ACC112 (cell line): Measurements from ENCODE around the gene HTRA3.

ENCODE experiments used
- H2AFZ ChIP-seq: fragments of 200-600 bp; sonication (generic); one replicate; pipeline ENCODE4 v1.6.0; 2017; ENCODE audit warnings: antibody characterized with exemption, low read length; ENCODE audit not compliant: unreplicated experiment
- H3K27ac ChIP-seq: fragments of 200-600 bp; sonication (generic); 2 replicates; pipeline ENCODE4 v1.5.1; 2014; ENCODE audit warnings: low read depth, mild to moderate bottlenecking, antibody characterized with exemption, low read length, moderate library complexity
- H3K27me3 ChIP-seq: fragments of 200-600 bp; sonication (generic); 2 replicates; pipeline ENCODE4 v1.6.1; 2014; ENCODE audit warnings: mild to moderate bottlenecking, antibody characterized with exemption, low read length, moderate library complexity, mixed read lengths; ENCODE audit not compliant: insufficient read depth
- H3K36me3 ChIP-seq: fragments of 200-600 bp; sonication (generic); 2 replicates; pipeline ENCODE4 v1.6.1; 2016; ENCODE audit warnings: mild to moderate bottlenecking, antibody characterized with exemption, low read length, moderate library complexity, mixed read lengths; ENCODE audit not compliant: insufficient read depth
- H3K4me1 ChIP-seq: fragments of 200-600 bp; sonication (generic); one replicate; pipeline ENCODE4 v1.6.1; 2016; ENCODE audit warnings: low read length, mixed read lengths; ENCODE audit not compliant: insufficient read depth, unreplicated experiment, control insufficient read depth
- H3K4me3 ChIP-seq: fragments of 200-600 bp; sonication (generic); 2 replicates; pipeline ENCODE4 v1.5.1; 2014; ENCODE audit warnings: mild to moderate bottlenecking, low read depth, low read length
- H3K79me2 ChIP-seq: fragments of 200-600 bp; sonication (generic); one replicate; pipeline ENCODE4 v1.6.0; 2016; ENCODE audit warnings: low read length; ENCODE audit not compliant: control insufficient read depth, unreplicated experiment, insufficient read depth

Gene HTRA3

GRCh38 chr4:8291701-8292477, 22.3 kb downstream of the HTRA3 start:
- no peak overlapping the region for H2AFZ ChIP-seq
- H3K4me1 ChIP-seq = no peaks in the 10 kb centered on the region
- no peaks in the 10 kb centered on the region for H3K27me3 ChIP-seq
- no peak overlapping the region for H3K4me3 ChIP-seq
- no peak overlapping the region for H3K27ac ChIP-seq
- no peaks in the 10 kb centered on the region for H3K36me3 ChIP-seq
- no peaks in the 10 kb centered on the region for H3K79me2 ChIP-seq

- H3K4me1 ChIP-seq = no peaks in the 10 kb centered on the region
- H3K27ac ChIP-seq = no peak overlapping the region
These were observed 23.0 kb downstream of the HTRA3 start for GRCh38 chr4:8292478-8293107.

GRCh38 chr4:8293131-8293975, 23.8 kb downstream of the HTRA3 start:
- Histone ChIP-seq H3K27me3 (no peaks in the 10 kb centered on the region), H3K4me1 (no peaks in the 10 kb centered on the region), H3K36me3 (no peaks in the 10 kb centered on the region), H3K27ac (no peak overlapping the region), H3K4me3 (no peak overlapping the region), H2AFZ (no peak overlapping the region), H3K79me2 (no peaks in the 10 kb centered on the region)

More at GRCh38 chr4:8292478-8293107, 23.0 kb downstream of the HTRA3 start:
- H3K79me2 ChIP-seq = no peaks in the 10 kb centered on the region
- H3K27me3 ChIP-seq = no peaks in the 10 kb centered on the region
- H3K36me3 ChIP-seq = no peaks in the 10 kb centered on the region
- H3K4me3 ChIP-seq = no peak overlapping the region
- H2AFZ ChIP-seq = no peak overlapping the region

- Histone ChIP-seq H3K27me3 (no peaks in the 10 kb centered on the region), H3K36me3 (no peaks in the 10 kb centered on the region), H3K79me2 (no peaks in the 10 kb centered on the region)
These were observed 24.5 kb downstream of the HTRA3 start for GRCh38 chr4:8294036-8294435.

GRCh38 chr4:8294775-8295174, 25.2 kb downstream of the HTRA3 start:
- Histone ChIP-seq H3K4me3 (no peak overlapping the region), H3K79me2 (no peaks in the 10 kb centered on the region), H3K27ac (no peak overlapping the region), H3K36me3 (no peaks in the 10 kb centered on the region), H3K4me1 (no peaks in the 10 kb centered on the region), H2AFZ (no peak overlapping the region), H3K27me3 (no peaks in the 10 kb centered on the region)

More at GRCh38 chr4:8294036-8294435, 24.5 kb downstream of the HTRA3 start:
- no peak overlapping the region for H3K4me3 ChIP-seq
- no peaks in the 10 kb centered on the region for H3K4me1 ChIP-seq
- H3K27ac ChIP-seq = no peak overlapping the region
- no peak overlapping the region for H2AFZ ChIP-seq

- H3K4me1 ChIP-seq = no peaks in the 10 kb centered on the region
These were observed 25.9 kb downstream of the HTRA3 start for GRCh38 chr4:8295471-8295870.

GRCh38 chr4:8296491-8296890, 26.9 kb downstream of the HTRA3 start:
- Histone ChIP-seq H3K4me3 (no peak overlapping the region), H3K36me3 (no peaks in the 10 kb centered on the region), H3K79me2 (no peaks in the 10 kb centered on the region)

More at GRCh38 chr4:8295471-8295870, 25.9 kb downstream of the HTRA3 start:
- H3K27ac ChIP-seq = no peak overlapping the region
- H3K79me2 ChIP-seq = no peaks in the 10 kb centered on the region
- no peak overlapping the region for H2AFZ ChIP-seq
- H3K27me3 ChIP-seq = no peaks in the 10 kb centered on the region
- H3K4me3 ChIP-seq = no peak overlapping the region
- H3K36me3 ChIP-seq = no peaks in the 10 kb centered on the region

GRCh38 chr4:8297141-8297601, 27.6 kb downstream of the HTRA3 start:
- H2AFZ ChIP-seq = no peak overlapping the region
- no peak overlapping the region for H3K27ac ChIP-seq
- no peaks in the 10 kb centered on the region for H3K27me3 ChIP-seq
- no peaks in the 10 kb centered on the region for H3K4me1 ChIP-seq
- no peak overlapping the region for H3K4me3 ChIP-seq
- no peaks in the 10 kb centered on the region for H3K36me3 ChIP-seq
- H3K79me2 ChIP-seq = no peaks in the 10 kb centered on the region

More at GRCh38 chr4:8296491-8296890, 26.9 kb downstream of the HTRA3 start:
- Histone ChIP-seq H3K4me1 (no peaks in the 10 kb centered on the region), H2AFZ (no peak overlapping the region), H3K27me3 (no peaks in the 10 kb centered on the region), H3K27ac (no peak overlapping the region)

- peaks cover under 1% of the 10 kb centered on the region for H3K4me1 ChIP-seq
- no peak overlapping the region for H3K27ac ChIP-seq
- no peaks in the 10 kb centered on the region for H3K79me2 ChIP-seq
- H3K4me3 ChIP-seq = no peak overlapping the region
- no peak overlapping the region for H2AFZ ChIP-seq
- no peaks in the 10 kb centered on the region for H3K27me3 ChIP-seq
- H3K36me3 ChIP-seq = no peaks in the 10 kb centered on the region
These were observed 28.3 kb downstream of the HTRA3 start for GRCh38 chr4:8297691-8298485.

- H3K4me1 ChIP-seq = peaks cover 14% of the 10 kb centered on the region
- H3K27me3 ChIP-seq = no peaks in the 10 kb centered on the region
- H2AFZ ChIP-seq = no peak overlapping the region
- H3K4me3 ChIP-seq = no peak overlapping the region
- H3K27ac ChIP-seq = no peak overlapping the region
- H3K79me2 ChIP-seq = no peaks in the 10 kb centered on the region
- H3K36me3 ChIP-seq = no peaks in the 10 kb centered on the region
These were observed 31.3 kb downstream of the HTRA3 start for GRCh38 chr4:8300832-8301231.
